KMS-11 (cell line): Measurements from ENCODE around the gene DENND5A.

ENCODE experiments used
- H2AFZ ChIP-seq: fragments of 200-600 bp; sonication (generic); 2 replicates; pipeline ENCODE4 v1.6.1; 2016; ENCODE audit warnings: antibody characterized with exemption, mixed run types, low read depth
- H3K27ac ChIP-seq: fragments of 200-600 bp; sonication (generic); 2 replicates; pipeline ENCODE4 v1.6.1; 2016; ENCODE audit warnings: mild to moderate bottlenecking, mixed run types
- H3K27me3 ChIP-seq: fragments of 200-600 bp; sonication (generic); 2 replicates; pipeline ENCODE4 v1.6.1; 2017; ENCODE audit warnings: mild to moderate bottlenecking, low read depth, mixed run types, moderate library complexity; ENCODE audit not compliant: insufficient read depth
- H3K36me3 ChIP-seq: fragments of 200-600 bp; sonication (generic); 2 replicates; pipeline ENCODE4 v1.6.1; 2017; ENCODE audit warnings: mild to moderate bottlenecking, mixed run types; ENCODE audit not compliant: insufficient read depth
- H3K4me1 ChIP-seq: fragments of 200-600 bp; sonication (generic); 2 replicates; pipeline ENCODE4 v1.6.1; 2016; ENCODE audit warnings: mild to moderate bottlenecking, low read depth, mixed run types; ENCODE audit not compliant: poor library complexity, severe bottlenecking
- H3K4me2 ChIP-seq: fragments of 200-600 bp; sonication (generic); 2 replicates; pipeline ENCODE4 v1.7.0; 2016; ENCODE audit warnings: mild to moderate bottlenecking, mixed run types
- H3K4me3 ChIP-seq: fragments of 200-600 bp; sonication (generic); IDR thresholded peaks from 2 replicates; pipeline ENCODE4 v1.6.1; 2017; ENCODE audit warnings: low read depth, low read length, mixed read lengths; ENCODE audit not compliant: insufficient read depth
- H3K79me2 ChIP-seq: fragments of 200-600 bp; sonication (generic); 2 replicates; pipeline ENCODE4 v1.6.1; 2016; ENCODE audit warnings: low read depth, mixed run types; ENCODE audit not compliant: insufficient read depth
- H3K9ac ChIP-seq: fragments of 200-600 bp; sonication (generic); 2 replicates; pipeline ENCODE4 v1.6.1; 2016; ENCODE audit warnings: mild to moderate bottlenecking, mixed run types
- H4K20me1 ChIP-seq: fragments of 200-600 bp; sonication (generic); 2 replicates; pipeline ENCODE4 v1.6.1; 2016; ENCODE audit warnings: mild to moderate bottlenecking, mixed run types; ENCODE audit not compliant: insufficient read depth
- TF ChIP-seq, protein P1 (sequence below): fragments of 200-600 bp; sonication (generic); conservative IDR thresholded peaks from 2 replicates; pipeline ENCODE4 v1.6.1; 2017; ENCODE audit warnings: low read depth, mild to moderate bottlenecking, antibody characterized with exemption, low read length, moderate library complexity, mixed read lengths

Gene DENND5A

DNA sequence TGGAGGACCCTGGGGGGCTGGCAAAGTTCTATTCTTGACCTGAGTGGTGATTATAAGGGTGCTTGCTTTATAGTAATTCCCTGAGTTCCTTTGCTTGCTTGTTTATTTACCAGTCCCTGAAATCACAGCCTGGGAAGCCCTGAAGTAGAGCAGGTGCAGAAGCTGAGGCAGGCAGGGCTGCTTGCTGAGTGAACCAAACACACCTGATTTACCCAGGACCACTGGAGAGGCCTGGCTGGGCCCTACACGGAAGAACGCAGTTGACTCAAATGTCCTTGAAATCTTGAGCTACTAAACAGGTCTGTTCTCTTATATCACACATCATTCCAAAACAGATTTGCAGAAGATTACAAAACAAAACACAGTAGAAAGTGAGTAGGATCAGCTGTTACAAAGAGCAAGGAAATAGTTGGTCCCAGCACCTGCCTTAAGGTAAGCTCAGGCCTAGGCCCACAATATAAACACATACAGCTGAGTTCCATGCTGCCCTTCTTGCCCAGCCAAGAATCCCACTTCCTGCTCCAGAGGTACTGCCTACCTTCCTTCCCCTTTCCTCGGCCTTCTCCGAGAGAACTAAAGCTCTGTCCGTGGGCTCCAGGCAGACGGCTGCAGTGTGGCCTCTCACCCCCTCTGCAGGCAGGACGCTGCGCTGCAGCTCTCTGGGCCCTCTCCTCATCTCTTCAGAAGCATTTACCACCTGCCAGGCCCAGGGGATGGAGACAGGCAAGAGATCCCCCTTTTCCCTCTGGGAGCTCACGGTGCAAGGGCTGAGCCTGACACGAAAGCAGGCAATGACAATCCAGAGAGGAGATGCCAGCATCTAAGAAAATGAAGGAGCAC is 127.6 kb downstream of the DENND5A start:
- Histone ChIP-seq H3K27me3 (no peaks in the 10 kb centered on the region), H3K9ac (no peak overlapping the region), H3K4me3 (no peak overlapping the region), H3K4me1 (peaks cover 3% of the 10 kb centered on the region), H3K79me2 (no peaks in the 10 kb centered on the region), H3K4me2 (no peak overlapping the region), H3K27ac (no peak overlapping the region), H2AFZ (no peak overlapping the region), H3K36me3 (no peaks in the 10 kb centered on the region), H4K20me1 (no peaks in the 10 kb centered on the region)
- TF ChIP-seq, protein P1, sequence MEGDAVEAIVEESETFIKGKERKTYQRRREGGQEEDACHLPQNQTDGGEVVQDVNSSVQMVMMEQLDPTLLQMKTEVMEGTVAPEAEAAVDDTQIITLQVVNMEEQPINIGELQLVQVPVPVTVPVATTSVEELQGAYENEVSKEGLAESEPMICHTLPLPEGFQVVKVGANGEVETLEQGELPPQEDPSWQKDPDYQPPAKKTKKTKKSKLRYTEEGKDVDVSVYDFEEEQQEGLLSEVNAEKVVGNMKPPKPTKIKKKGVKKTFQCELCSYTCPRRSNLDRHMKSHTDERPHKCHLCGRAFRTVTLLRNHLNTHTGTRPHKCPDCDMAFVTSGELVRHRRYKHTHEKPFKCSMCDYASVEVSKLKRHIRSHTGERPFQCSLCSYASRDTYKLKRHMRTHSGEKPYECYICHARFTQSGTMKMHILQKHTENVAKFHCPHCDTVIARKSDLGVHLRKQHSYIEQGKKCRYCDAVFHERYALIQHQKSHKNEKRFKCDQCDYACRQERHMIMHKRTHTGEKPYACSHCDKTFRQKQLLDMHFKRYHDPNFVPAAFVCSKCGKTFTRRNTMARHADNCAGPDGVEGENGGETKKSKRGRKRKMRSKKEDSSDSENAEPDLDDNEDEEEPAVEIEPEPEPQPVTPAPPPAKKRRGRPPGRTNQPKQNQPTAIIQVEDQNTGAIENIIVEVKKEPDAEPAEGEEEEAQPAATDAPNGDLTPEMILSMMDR = peak; percentile 90

DNA sequence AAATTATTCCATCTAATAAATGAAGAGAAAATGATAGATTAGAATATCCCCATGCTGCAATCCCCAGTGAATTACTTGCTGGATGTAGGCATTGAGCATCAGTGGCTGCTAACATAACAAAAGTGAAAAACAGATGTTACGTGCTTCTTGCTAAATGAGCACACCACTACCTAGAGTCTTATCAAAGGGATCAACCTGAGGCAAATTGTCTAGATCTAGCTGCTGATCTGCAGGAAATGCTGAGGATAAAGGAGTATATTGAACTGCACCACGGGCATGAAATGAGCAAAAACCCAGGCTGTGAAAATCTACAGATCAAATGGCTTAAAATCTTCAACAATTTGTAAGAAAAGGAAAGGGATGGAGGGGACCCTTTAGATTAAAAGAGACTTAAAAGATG is 128.4 kb downstream of the DENND5A start:
- Histone ChIP-seq H4K20me1 (no peaks in the 10 kb centered on the region), H3K27ac (no peak overlapping the region), H3K36me3 (no peaks in the 10 kb centered on the region), H3K4me2 (no peak overlapping the region), H3K9ac (no peak overlapping the region), H3K79me2 (no peaks in the 10 kb centered on the region), H2AFZ (no peak overlapping the region), H3K4me1 (peaks cover 3% of the 10 kb centered on the region), H3K4me3 (no peak overlapping the region), H3K27me3 (no peaks in the 10 kb centered on the region)
- TF ChIP-seq, protein P1 = no peak

DNA sequence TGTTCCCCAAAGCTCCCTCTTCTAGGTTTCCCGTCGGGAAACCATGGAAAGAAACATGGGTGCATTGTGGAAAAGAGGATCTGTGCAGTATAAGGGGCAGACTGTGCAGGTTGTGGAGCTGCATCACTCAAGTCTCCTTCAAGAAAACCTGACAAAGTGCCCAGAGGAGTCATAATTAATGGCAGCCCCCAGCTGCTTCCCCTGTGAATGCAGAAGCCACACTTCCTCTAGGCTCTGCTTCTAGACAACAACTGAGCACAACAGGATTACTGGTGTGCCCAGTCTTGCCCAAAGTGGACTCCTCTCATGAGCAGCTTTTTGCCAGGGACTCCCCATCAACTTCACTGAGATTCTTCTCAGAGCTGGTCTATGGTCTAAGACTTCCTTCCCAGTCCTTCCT is 131.2 kb downstream of the DENND5A start:
- TF ChIP-seq, protein P1 = no peak
- H2AFZ ChIP-seq = no peak overlapping the region
- H3K27me3 ChIP-seq = no peaks in the 10 kb centered on the region
- no peak overlapping the region for H3K9ac ChIP-seq
- H3K27ac ChIP-seq = no peak overlapping the region
- no peaks in the 10 kb centered on the region for H4K20me1 ChIP-seq
- no peak overlapping the region for H3K4me2 ChIP-seq
- H3K4me3 ChIP-seq = no peak overlapping the region
- H3K4me1 ChIP-seq = peaks cover 3% of the 10 kb centered on the region
- H3K79me2 ChIP-seq = no peaks in the 10 kb centered on the region
- no peaks in the 10 kb centered on the region for H3K36me3 ChIP-seq

DNA sequence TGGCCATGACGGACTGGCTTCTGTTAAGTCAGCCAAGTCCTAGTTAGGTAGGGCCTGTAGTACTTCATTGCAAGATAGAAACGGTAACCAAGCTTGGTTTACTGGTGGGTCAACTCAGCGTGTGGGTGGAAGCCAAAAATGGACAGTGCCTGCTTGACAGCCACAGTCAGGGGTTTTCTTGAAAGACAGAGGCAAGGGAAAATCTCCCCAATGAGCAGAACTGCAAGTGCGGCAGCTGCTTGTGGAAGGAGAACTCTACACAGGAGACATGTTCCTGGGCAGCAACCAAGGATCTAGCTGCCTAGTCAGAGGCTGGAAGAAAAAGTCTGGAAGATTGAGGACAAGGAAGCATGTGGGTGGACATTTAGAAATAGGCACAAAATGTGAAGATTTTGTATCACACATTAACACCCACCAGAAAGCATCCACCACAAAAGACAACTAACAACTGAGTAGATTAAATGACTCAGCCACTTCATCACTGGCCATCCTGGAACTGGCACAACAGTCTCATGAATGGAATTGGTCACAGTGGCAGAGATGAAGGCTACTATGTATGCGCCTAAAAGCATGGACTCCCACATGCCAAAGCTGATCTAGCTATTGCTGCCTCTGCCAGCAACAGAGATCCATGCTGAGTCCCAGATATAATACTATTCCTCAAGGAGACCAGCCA is 132.8 kb downstream of the DENND5A start:
- Histone ChIP-seq H2AFZ (no peak overlapping the region), H4K20me1 (no peaks in the 10 kb centered on the region), H3K4me2 (no peak overlapping the region), H3K27ac (no peak overlapping the region), H3K4me3 (no peak overlapping the region), H3K9ac (no peak overlapping the region), H3K27me3 (no peaks in the 10 kb centered on the region), H3K36me3 (no peaks in the 10 kb centered on the region), H3K79me2 (no peaks in the 10 kb centered on the region), H3K4me1 (no peaks in the 10 kb centered on the region)
- TF ChIP-seq, protein P1 = no peak
